ENCODE results near the gene DNAJC18.

Gene DNAJC18

GRCh38 chr5:139474890-139475791 lies 35.8 kb upstream of the DNAJC18 start:
- no peak overlapping the region for H3K9ac ChIP-seq (ENCODE audit: low read depth, low read length)
- H3K9me3 ChIP-seq (replicated peaks; ENCODE audit: low read length) = no peaks in the 10 kb centered on the region
- peaks cover 37% of the 10 kb centered on the region for H3K36me3 ChIP-seq (ENCODE audit: insufficient read depth, low read length)
- peak overlapping the region; percentile 3 for H3K4me2 ChIP-seq (ENCODE audit: low read length)
- no peak overlapping the region for H3K4me3 ChIP-seq (ENCODE audit: low read length)
- H3K27me3 ChIP-seq (ENCODE audit: control insufficient read depth, insufficient read depth, low read length) = no peaks in the 10 kb centered on the region
- H3K4me1 ChIP-seq (ENCODE audit: control insufficient read depth, insufficient read depth, low read length) = peaks cover 25% of the 10 kb centered on the region

GRCh38 chr5:139473565-139473964 lies 34.2 kb upstream of the DNAJC18 start:
- Histone ChIP-seq H3K36me3 (ENCODE audit: insufficient read depth, low read length) (peaks cover 30% of the 10 kb centered on the region), H3K4me2 (ENCODE audit: low read length) (no peak overlapping the region), H3K4me3 (ENCODE audit: low read length) (no peak overlapping the region), H3K27me3 (ENCODE audit: control insufficient read depth, insufficient read depth, low read length) (no peaks in the 10 kb centered on the region), H3K9me3 (replicated peaks; ENCODE audit: low read length) (no peaks in the 10 kb centered on the region), H3K4me1 (ENCODE audit: control insufficient read depth, insufficient read depth, low read length) (peaks cover 25% of the 10 kb centered on the region), H3K9ac (ENCODE audit: low read depth, low read length) (no peak overlapping the region)

GRCh38 chr5:139473105-139473504 lies 33.8 kb upstream of the DNAJC18 start:
- Histone ChIP-seq H3K4me1 (ENCODE audit: control insufficient read depth, insufficient read depth, low read length) (peaks cover 25% of the 10 kb centered on the region), H3K9me3 (replicated peaks; ENCODE audit: low read length) (no peaks in the 10 kb centered on the region), H3K36me3 (ENCODE audit: insufficient read depth, low read length) (peaks cover 26% of the 10 kb centered on the region), H3K4me2 (ENCODE audit: low read length) (no peak overlapping the region), H3K27me3 (ENCODE audit: control insufficient read depth, insufficient read depth, low read length) (no peaks in the 10 kb centered on the region), H3K4me3 (ENCODE audit: low read length) (no peak overlapping the region), H3K9ac (ENCODE audit: low read depth, low read length) (no peak overlapping the region)

GRCh38 chr5:139472386-139473030 lies 33.2 kb upstream of the DNAJC18 start:
- Histone ChIP-seq H3K9ac (ENCODE audit: low read depth, low read length) (no peak overlapping the region), H3K4me2 (ENCODE audit: low read length) (no peak overlapping the region), H3K4me1 (ENCODE audit: control insufficient read depth, insufficient read depth, low read length) (peaks cover 25% of the 10 kb centered on the region), H3K4me3 (ENCODE audit: low read length) (no peak overlapping the region), H3K36me3 (ENCODE audit: insufficient read depth, low read length) (peaks cover 20% of the 10 kb centered on the region), H3K9me3 (replicated peaks; ENCODE audit: low read length) (no peaks in the 10 kb centered on the region), H3K27me3 (ENCODE audit: control insufficient read depth, insufficient read depth, low read length) (no peaks in the 10 kb centered on the region)

- Histone ChIP-seq H3K9ac (ENCODE audit: low read depth, low read length) (no peak within 1 kb of the TSS), H3K4me3 (ENCODE audit: low read length) (no peak within 1 kb of the TSS)
Measured at GRCh38 chr5:139470821-139471300, 31.5 kb upstream of the DNAJC18 start, which contains the start of gene SMIM33. SMIM33 (plus strand) TSS chr5:139471004; CDS start chr5:139471122, 118 bp downstream.

GRCh38 chr5:139468421-139468931 lies 29.2 kb upstream of the DNAJC18 start:
- Histone ChIP-seq H3K27me3 (ENCODE audit: control insufficient read depth, insufficient read depth, low read length) (no peaks in the 10 kb centered on the region), H3K9me3 (replicated peaks; ENCODE audit: low read length) (no peaks in the 10 kb centered on the region), H3K9ac (ENCODE audit: low read depth, low read length) (no peak overlapping the region), H3K36me3 (ENCODE audit: insufficient read depth, low read length) (no peaks in the 10 kb centered on the region), H3K4me3 (ENCODE audit: low read length) (no peak overlapping the region), H3K4me1 (ENCODE audit: control insufficient read depth, insufficient read depth, low read length) (peaks cover 2% of the 10 kb centered on the region), H3K4me2 (ENCODE audit: low read length) (no peak overlapping the region)

More at GRCh38 chr5:139470821-139471300, 31.5 kb upstream of the DNAJC18 start, which contains the start of gene SMIM33:
- no peaks in the 10 kb centered on the region for H3K27me3 ChIP-seq (ENCODE audit: control insufficient read depth, insufficient read depth, low read length)
- H3K4me1 ChIP-seq (ENCODE audit: control insufficient read depth, insufficient read depth, low read length) = peaks cover 25% of the 10 kb centered on the region
- H3K9me3 ChIP-seq (replicated peaks; ENCODE audit: low read length) = no peaks in the 10 kb centered on the region
- peaks cover 10% of the 10 kb centered on the region for H3K36me3 ChIP-seq (ENCODE audit: insufficient read depth, low read length)
- H3K4me2 ChIP-seq (ENCODE audit: low read length) = no peak within 1 kb of the TSS

GRCh38 chr5:139462586-139463276 lies 23.4 kb upstream of the DNAJC18 start, which contains the start of gene ECSCR:
ECSCR (minus strand) TSS chr5:139462743; CDS start chr5:139462670, 73 bp downstream.
- no peaks in the 10 kb centered on the region for H3K27me3 ChIP-seq (ENCODE audit: control insufficient read depth, insufficient read depth, low read length)
- no peak within 1 kb of the TSS for H3K9ac ChIP-seq (ENCODE audit: low read depth, low read length)
- H3K9me3 ChIP-seq (replicated peaks; ENCODE audit: low read length) = no peaks in the 10 kb centered on the region
- H3K4me2 ChIP-seq (ENCODE audit: low read length) = no peak within 1 kb of the TSS
- no peaks in the 10 kb centered on the region for H3K36me3 ChIP-seq (ENCODE audit: insufficient read depth, low read length)
- no peak within 1 kb of the TSS for H3K4me3 ChIP-seq (ENCODE audit: low read length)
- H3K4me1 ChIP-seq (ENCODE audit: control insufficient read depth, insufficient read depth, low read length) = peaks cover 37% of the 10 kb centered on the region

GRCh38 chr5:139461698-139462097 lies 22.4 kb upstream of the DNAJC18 start:
- no peak overlapping the region for H3K9ac ChIP-seq (ENCODE audit: low read depth, low read length)
- no peak overlapping the region for H3K4me3 ChIP-seq (ENCODE audit: low read length)
- no peak overlapping the region for H3K4me2 ChIP-seq (ENCODE audit: low read length)
- H3K36me3 ChIP-seq (ENCODE audit: insufficient read depth, low read length) = no peaks in the 10 kb centered on the region
- H3K9me3 ChIP-seq (replicated peaks; ENCODE audit: low read length) = no peaks in the 10 kb centered on the region
- no peaks in the 10 kb centered on the region for H3K27me3 ChIP-seq (ENCODE audit: control insufficient read depth, insufficient read depth, low read length)
- peaks cover 37% of the 10 kb centered on the region for H3K4me1 ChIP-seq (ENCODE audit: control insufficient read depth, insufficient read depth, low read length)

DNA sequence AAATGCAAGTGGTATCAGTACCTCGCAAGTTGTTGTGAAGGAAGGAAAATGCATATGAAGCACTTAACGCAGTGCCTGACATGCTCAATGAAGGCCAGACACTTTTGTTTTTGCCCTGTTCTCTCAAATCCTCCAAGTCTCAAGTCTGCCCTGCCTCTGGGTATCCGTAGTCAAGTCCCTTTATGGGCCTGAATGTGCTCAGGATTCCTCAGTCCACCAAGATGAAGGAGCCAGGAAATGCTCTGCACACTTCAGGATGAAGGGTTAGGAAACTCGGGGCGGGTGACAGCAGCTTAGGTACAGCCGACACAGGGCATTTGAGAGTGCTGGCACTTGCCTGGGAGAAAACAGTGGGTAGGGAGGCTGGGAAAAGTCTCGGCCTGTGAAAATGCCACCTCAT lies 21.9 kb upstream of the DNAJC18 start:
- no peak overlapping the region for H3K9ac ChIP-seq (ENCODE audit: low read depth, low read length)
- peaks cover 37% of the 10 kb centered on the region for H3K4me1 ChIP-seq (ENCODE audit: control insufficient read depth, insufficient read depth, low read length)
- no peak overlapping the region for H3K4me2 ChIP-seq (ENCODE audit: low read length)
- H3K36me3 ChIP-seq (ENCODE audit: insufficient read depth, low read length) = no peaks in the 10 kb centered on the region
- H3K4me3 ChIP-seq (ENCODE audit: low read length) = no peak overlapping the region
- H3K9me3 ChIP-seq (replicated peaks; ENCODE audit: low read length) = no peaks in the 10 kb centered on the region
- H3K27me3 ChIP-seq (ENCODE audit: control insufficient read depth, insufficient read depth, low read length) = no peaks in the 10 kb centered on the region

GRCh38 chr5:139460455-139460854 lies 21.1 kb upstream of the DNAJC18 start:
- Histone ChIP-seq H3K27me3 (ENCODE audit: control insufficient read depth, insufficient read depth, low read length) (no peaks in the 10 kb centered on the region), H3K9ac (ENCODE audit: low read depth, low read length) (no peak overlapping the region), H3K9me3 (replicated peaks; ENCODE audit: low read length) (no peaks in the 10 kb centered on the region), H3K4me1 (ENCODE audit: control insufficient read depth, insufficient read depth, low read length) (peaks cover 37% of the 10 kb centered on the region), H3K36me3 (ENCODE audit: insufficient read depth, low read length) (no peaks in the 10 kb centered on the region), H3K4me3 (ENCODE audit: low read length) (no peak overlapping the region), H3K4me2 (ENCODE audit: low read length) (no peak overlapping the region)

DNA sequence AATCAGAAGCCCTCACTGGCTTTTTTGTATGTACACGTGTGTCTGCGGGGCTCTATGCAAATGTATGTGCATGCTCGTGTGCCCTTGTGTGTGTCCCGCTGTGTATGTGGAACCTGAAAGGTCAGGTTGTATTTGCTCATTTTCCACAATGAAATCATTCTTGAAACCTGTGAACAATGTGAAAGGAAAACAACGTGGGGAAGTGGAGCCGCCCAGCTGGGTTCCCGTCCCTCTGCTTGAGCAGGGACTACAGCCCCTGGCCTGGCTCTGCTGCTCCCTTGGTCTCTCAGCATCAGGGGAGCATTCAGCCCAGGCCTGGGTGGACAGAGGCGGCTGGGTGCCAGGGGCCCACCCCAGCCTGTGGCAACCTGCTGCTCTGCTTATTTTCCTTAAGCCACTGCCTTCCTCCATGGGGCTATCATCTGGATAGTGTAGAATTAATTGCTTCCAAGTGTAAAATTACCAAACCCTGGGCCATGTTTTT lies 20.2 kb upstream of the DNAJC18 start:
- Histone ChIP-seq H3K4me1 (ENCODE audit: control insufficient read depth, insufficient read depth, low read length) (peaks cover 37% of the 10 kb centered on the region), H3K4me2 (ENCODE audit: low read length) (no peak overlapping the region), H3K27me3 (ENCODE audit: control insufficient read depth, insufficient read depth, low read length) (no peaks in the 10 kb centered on the region)

More for the DNA sequence above, 20.2 kb upstream of the DNAJC18 start:
- no peak overlapping the region for H3K4me3 ChIP-seq (ENCODE audit: low read length)
- H3K9me3 ChIP-seq (replicated peaks; ENCODE audit: low read length) = no peaks in the 10 kb centered on the region
- no peak overlapping the region for H3K9ac ChIP-seq (ENCODE audit: low read depth, low read length)
- no peaks in the 10 kb centered on the region for H3K36me3 ChIP-seq (ENCODE audit: insufficient read depth, low read length)

All from skeletal muscle satellite cell (primary cell).